GOT3 (cell line): ENCODE measurements around the gene LIPC.

Experiments
- DNase-seq: peaks from one replicate; lab custom pipeline; 2025; ENCODE audit warnings: mixed read lengths; lab: John Stamatoyannopoulos, UW

Gene LIPC

DNA sequence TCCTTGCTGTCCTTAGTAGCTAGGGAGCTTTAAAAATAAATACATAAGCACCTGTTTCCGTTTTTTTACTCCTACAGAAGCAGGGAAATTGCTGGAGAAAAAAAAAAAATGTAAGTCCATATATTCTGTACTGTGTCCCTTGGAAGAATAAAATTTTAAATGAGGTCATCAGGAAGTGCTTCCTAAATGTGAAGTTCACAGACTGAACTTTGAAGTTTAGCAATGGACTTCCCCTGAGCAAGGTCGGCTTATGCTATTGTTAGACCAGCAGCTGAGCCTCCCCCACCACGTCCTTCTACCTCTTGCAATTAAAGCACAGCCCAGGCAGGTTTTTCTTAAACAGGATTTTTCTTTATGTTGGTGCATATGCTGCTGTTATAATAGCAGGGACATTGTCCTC is 26.3 kb downstream of the LIPC start:
- no peak for DNase-seq

DNA sequence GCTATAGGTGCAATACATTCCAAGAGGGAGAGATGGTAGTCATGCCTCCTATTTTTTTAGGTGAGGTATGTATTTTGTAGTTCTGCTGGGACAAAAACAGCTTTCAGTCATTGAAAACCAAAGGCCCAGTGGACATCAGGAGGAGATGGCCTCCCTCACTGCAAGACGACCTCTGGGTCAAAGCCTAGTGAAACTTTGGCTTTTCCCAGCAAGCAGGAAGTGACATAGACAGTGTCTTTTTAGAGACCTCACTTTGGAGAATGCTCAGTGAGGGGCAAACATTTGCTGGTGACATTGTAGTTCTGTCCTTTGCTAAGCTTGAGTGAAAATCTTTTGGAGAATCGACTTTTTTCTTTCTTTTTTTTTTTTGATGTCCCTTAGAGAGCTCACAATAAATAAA is 27.3 kb downstream of the LIPC start:
- DNase-seq: no peak

DNA sequence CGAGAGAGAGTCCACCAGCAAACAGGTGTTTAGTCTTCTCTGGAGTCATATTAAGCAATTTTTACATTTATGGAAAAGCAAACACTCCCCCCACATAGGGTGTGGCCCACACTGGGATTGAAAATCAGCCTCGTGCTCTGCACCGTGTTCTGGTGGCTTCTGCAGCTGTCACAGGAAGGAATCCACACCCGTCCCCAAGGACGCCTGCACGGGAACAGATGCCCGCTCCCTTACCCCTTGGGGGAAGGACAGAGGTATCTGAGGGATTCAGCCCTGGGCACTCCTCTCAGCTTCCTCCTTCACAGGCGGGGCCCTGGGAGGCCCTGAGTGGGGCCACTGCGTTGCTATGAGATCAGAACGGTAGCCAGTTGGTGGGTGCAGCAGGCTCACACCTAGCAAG is 27.8 kb downstream of the LIPC start:
- no peak for DNase-seq

DNA sequence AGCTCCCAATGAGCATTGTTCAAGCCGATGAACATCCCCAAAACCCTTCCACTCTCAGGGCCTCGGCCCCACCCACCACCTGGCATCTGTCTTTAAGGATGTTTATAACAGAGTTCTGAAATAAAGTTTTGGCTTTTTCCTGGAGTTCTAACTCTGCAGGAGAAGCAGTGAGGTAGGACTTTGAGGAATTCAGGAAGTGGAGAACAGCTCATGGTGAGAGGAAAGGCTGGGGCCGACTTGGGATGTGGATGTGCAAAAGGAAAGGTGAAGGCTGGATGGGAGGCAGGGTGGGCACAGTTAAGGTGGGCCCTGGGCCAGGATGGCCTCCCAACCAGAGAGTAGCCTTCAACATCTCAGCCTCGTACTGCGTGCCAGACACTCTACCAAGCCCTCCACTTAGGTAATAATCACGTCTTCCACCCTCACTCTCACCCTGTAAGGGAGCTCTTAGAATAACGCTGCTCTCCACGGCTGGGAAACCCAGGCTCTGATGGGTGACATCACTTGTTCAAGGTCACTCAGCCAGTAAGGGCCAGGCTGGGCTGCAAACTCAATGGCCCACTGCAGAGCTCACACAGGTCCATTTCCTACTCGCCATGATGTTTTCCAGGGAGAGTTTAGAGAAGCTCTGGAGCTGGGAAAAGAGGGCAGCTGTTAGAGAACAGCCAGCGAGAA is 28.5 kb downstream of the LIPC start:
- DNase-seq: no peak

DNA sequence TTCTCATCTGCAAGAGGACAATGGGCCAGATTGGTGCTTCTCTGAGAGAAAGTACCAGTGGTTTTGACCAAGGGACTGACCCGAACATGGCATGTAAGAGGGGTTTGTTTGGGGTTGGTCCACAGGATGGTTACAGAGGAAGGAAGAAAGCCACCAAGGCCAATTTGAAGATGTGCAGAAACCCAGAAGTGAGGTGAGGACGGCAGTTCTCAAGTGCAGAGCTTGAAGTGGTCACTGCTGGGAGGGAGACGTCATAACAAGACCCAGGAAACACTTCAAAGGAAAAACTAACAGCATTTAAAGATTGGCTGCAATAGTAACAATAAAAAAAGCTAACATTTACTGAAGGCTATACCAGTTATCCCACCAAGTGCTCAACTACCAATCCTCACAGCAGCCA is 29.1 kb downstream of the LIPC start:
- DNase-seq: no peak

DNA sequence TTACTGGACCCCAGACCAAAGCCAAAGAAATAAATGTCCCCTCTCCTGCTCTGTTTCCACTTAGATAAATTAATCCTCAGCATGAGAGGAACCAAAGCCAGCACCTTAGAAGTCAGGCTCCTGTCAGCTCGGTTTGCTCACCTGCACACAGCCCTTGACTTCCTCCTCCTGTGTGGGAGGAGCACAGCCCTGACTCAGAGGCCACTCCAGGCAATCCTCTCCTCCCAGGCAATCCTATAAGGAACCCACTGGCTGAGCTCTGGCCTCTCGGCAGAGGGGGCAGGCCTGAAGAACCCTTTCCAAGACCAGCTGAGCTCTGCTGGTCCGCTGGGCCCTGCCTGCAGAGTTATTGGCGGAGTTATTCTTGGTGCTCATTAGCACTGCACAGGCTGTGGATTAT is 30.8 kb downstream of the LIPC start:
- DNase-seq: no peak

DNA sequence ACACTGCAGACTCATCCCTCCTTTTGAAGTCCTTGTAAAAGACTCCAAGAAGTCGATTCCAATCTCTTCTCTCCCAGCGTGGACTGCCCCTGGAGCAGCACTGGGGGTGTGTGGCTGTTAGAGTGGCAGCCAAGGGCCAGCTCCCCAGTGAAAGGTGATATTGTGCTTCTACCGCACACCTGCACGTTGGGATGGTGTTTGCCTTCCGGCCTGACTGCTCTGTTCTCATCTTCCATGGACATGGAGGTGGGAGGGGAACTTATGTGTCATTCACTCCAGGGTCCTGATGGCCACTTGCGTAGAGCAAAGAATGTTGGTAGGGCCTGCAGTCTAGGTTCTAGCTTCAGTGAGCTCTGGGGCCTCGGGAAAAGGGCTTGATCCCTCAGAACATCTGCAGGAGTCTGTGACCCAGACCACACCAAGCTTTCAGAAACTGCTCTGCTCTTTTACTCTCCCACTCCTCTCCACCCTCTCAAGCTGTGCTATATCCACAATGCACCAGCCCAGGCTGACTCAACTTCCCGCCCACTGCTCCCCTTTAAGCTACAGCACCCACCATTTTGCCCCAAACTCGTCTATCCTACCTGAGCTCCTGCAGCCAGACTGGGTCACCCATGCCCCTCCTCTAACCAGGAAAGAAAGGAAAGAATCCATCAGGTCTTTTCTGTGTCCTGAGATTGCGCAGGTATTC is 31.3 kb downstream of the LIPC start:
- DNase-seq: no peak

DNA sequence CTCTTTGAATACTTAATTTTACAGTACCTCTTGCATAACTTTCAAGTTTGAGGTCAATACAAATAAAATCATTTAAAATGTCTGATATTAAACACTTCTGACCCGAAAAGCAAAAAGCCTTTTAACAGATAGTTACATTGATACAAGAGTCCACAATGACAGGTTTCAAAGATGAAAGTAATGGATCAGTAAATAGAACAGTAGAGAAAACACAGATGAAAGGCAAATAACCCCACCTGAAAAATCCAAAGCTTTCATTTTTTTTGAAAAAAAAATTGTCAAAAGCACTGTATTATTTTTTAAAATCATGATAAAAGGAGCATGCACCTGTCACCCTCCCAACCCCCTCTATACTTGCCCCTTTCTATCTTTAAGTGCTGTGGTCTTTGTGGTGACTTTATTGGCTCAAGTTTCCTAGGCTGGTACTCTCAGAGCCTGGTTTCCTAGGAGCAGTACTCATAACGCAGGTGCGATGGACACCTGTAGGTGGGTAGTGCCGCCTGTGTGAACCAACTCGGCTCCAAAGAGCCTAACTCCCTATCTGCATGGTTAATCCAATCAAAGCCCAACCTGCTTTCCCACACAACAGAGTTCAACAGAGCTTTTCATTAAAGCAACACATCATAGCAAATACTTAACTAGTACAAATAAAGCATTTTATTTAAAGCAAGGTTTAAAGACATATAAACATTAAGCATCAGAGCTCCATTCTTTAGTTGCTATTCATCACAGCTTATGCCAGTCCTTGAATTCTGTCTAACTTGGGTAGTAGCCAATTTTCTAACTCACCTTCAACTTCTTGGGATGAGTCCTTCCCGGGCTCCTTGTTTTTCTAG is 32.2 kb downstream of the LIPC start:
- DNase-seq: no peak

DNA sequence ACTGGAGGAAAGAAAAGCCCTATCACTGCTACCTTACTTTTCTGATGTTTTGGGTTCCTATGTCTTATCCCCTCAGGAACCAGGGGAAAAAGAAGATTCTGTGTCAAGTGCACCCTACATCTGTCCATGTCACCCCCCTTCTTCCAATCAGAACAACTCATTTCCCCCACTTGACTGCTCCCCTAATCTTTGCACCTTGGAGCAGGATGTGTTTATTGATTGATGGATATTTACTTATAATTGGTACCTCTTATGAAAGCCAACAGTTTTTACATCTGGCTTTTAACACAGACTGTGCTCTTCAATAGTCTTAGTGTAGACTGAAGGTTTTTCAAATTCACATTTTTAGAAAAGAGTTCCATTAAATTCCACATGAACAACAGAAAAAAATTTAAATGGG is 33.3 kb downstream of the LIPC start:
- no peak for DNase-seq

DNA sequence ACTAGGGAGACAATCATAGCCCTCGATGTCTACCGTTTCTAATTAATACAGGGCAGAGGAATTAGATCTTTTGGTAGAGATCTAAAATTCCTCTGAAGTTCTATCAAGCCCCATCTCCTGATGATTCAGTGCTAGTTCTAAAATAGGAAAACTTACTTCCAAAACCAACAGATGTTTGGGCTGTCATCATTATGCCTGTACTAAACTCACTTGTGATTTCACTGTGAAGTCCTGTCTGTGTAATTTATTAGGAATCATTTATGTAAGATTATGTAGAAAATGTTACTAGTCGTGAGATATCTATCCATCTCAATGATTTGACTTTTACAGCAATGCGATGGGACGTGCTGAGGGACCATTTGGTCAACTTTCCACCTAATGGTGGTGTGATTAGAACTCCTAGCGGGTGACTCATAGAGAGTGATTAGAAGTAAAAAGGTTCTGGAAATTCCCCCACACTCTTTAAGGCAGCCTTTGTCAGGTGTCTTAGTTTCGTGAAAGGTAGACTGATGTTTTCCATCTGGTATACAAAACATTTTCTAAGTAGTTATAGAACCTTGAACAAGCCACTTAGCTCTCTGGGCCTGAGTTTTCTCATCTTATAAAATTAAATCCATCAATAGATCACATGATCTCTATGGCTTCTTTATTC is 34.2 kb downstream of the LIPC start:
- DNase-seq: no peak

DNA sequence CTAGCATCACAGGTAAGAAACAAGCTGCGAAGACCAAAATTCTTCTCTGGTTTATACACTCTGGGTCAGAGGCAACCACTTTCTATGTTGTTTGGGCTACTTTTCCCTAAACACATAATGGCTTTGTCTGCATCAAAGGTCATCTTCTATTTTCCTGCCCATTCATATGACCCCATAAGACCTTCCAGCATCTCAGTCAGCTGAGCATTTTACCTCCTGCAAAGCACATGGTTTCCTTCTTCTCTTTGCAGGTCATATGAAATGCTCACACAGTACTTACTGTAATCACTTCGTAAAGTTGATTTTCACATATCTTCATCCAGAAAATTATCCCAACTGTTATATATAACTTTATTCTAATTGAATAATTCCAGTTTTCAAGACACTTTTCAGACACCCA is 34.8 kb downstream of the LIPC start:
- DNase-seq: no peak

DNA sequence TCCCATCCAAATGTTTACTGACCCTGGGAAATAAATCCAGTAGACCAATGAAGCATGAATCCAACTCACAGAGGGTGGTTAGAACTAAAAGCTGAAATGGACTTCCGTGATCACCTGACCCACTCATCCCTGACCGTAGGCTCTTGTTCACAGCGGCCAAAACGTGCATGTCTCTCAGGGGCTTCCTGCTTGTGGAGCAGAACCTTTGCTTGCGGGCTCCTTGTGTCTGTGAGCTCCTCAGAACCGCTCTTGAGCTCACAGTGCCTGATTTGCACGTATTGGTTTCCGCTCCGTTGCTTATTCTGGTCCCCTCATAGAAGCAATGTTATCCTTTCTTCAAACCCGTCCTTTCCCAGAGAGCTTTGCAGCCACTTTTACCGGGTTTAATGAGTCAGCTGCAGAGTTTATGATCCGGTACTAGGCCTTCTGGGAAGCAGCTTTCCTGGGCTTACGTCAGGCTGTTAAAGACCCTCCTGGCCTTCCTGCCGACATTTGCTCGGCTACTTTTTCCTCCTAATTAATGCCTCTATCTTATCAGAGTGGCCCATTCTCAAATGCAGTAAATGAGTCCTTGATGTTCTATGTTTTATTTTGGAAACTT is 35.4 kb downstream of the LIPC start:
- no peak for DNase-seq

DNA sequence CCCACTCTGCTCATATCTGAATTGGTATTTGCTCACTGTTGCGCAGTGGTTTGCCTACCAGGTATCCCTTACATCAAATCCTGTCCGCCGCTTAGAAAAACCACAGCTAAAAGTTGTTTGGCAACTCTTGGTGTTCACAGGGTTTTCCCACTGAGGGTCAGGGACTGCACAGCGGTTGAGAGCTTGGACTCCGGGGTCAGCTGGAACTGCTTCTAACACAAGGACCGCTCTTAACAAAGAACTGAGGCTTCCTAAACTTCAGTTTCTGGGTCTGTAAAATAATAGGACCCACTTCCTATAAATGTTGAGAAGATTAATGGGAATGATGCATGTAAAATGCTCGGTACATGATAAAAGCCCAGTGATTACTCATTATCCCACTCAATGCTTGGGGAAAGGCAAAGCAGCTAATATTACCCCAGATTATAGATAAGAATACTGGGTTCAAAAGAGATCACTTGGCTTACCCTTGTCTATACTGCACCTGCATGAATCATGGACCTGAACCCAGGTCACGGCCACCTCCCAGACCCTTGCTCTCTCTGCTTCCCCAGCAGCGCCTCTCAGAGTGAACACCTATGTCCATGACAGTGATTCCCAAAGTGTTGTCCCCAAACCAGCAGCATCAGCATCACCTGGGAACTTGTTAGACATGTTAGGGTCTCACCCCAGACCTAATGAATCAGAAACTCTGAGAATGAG is 36.1 kb downstream of the LIPC start:
- DNase-seq: no peak

DNA sequence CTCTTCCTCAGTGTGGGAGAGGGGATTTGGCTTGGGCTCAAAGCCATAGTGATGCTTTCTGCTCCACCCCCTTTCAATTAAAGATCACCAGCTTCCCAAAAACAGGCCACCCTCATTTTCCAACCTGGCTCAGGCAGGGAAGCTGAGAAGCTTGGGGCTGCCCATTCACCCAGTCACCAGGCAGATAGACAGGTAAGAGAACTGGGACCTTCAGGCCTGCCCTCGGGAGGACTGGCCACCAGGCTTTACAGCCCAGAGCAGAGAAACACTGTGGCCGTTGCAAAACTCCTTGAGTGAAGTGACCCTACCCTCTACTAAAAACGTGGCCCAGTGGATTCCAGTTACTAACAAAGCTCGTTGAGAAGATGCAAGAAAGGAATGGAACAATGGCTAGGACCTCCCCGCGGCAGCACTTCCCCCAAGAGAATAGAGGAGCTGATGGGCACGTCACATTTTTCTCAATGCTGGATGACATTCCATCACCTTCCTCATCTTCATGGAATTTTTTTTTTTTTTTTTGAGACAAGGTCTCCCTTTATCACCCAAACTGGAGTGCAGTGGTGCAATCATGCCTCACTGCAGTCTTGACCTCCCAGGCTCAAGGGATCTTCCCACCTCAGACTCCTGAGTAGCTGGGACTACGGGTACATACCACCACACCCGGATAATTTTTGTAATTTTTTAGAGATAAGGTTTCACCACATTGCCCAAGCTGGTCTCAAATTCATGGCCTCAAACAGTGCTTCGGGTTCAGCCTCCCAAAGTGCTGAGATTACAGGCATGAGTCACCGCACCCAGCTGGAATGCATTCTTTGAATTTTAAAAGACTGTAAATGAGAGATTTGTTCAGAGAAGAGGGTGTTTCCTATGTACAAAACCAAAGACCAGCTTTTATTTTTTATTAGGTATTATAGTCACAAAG is 37.9 kb downstream of the LIPC start:
- DNase-seq: no peak

DNA sequence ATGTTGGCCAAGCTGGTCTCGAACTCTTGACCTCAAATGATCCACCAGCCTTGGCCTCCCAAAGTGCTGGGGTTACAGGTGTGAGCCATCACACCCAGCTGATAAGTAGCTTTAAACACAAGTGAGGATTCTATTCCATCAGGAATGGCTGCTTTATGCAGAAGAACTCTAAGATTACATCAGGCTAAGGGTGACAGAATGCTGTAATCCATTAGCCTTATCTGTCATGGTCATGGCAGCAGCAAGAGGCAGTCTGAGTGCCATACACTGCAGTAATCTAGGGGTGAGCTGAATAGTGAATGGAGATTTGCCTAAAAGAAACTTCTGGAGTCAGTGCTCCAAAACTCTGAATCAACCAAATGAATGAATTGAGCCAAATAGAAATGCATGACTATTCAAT is 39.6 kb downstream of the LIPC start:
- no peak for DNase-seq

DNA sequence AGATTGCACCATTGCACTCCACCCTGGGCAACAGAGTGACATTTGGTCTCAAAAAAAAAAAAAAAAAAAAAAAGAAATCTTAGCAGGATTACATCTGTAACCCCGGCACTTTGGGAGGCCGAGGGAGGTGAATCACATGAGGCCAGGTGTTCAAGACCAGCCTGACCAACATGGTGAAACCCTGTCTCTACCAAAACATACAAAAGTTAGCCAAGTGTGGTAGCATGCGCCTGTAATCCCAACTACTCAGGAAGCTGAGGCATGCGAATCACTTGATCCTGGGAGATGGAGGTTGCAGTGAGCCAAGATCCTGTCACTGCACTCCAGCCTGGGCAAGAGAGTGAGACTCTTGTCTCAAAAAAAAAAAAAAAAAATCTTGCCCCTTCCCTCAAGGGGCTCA is 40.4 kb downstream of the LIPC start:
- no peak for DNase-seq

DNA sequence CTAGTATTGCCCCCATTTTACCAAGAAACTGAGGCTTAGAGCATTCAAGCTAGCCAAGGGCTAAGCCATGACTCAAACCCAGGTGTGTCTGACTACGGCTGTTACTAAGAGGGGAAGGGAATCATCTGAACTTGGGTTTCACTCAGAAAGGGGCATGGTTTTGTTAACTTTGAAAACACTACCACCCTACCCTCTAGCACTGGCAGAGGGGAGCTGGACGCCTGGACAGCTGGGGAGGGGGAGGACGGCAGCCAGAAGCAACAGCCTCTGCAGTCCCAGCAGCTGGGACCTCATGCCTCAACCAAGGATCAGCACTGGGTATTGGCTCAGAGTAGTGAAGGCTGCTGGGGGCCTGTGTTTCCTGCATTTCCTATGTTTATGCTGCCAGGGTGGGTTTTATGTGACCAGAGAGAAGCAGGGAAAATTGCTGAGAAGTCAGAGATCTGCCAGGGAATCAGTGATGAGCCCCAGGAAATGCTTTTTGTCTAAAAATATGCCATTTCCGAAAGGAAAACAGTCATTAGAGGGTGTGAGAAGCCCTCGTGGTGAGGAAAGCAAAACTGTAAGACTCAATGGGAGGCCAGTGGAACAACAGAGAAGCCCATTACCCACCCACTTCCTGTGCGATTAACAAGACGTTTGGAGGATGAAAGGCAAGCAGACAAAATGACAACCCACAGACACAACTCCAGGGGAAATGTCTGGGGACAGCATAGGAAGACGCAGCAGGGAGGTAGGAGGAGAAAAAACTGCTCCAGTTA is 41.2 kb downstream of the LIPC start:
- no peak for DNase-seq

DNA sequence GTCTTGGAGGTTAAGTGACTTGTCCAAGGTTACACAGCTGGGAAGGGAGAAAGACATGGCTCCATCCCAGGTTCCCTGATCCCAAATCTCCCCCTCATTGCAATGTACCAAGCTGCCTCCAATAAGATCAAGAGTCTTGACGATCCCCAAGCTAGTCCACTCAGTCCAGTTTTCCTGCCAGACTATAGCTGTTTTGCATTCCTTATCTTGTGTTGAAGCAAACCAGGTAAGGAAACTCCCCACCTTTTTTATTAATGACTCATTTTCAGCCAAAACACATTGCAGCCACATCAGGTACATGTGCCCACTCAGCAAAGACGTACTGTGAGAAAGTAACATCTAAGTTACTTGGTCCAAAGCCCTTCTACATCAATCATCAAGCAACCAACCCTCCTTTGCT is 41.9 kb downstream of the LIPC start:
- DNase-seq: no peak

DNA sequence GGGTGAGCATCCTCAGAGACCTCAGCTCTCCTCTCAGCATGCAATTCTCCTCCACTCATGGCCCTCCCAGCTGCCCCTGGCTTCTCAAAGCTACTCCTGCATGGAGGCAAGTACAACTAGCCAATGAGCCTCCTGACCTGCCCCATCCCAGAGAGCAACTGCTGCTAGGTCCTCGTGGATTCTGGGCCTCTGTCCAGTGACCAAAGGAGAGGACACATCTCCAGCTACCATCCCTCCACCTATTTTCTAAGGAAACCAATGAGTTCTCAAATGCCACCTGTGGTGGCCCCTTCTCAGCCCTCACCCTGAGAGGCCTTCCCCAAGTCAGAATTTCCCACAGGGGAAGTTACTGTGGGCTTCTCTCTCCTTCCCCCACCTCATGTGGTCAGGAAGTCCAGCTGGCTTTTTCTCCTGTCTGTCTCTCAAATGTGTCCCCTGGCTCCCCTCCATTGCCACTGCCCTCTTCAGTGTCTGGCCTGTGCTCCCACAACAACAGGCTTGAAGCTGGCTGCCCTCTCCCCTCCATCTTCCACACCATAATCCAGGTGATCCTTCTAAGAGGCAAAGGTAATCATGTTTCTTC is 43.0 kb downstream of the LIPC start:
- no peak for DNase-seq
